H9 (cell line): ENCODE measurements around the gene CAB39L. TPM values are rescaled to one million over a fixed set of nuclear protein-coding genes. Genes with fewer than 3 reads are reported as not detected.

Experiments
- DNase-seq: peaks from one replicate; pipeline ENCODE4 v3.0.0-alpha.2; 2017
- H2AFZ ChIP-seq: one replicate; pipeline ENCODE4 v1.6.1; 2013; ENCODE audit warnings: mild to moderate bottlenecking, low read length, control low read depth, moderate library complexity
- H2AK5ac ChIP-seq: 2 replicates; pipeline ENCODE4 v1.6.1; 2013; ENCODE audit warnings: low read length, control low read depth, mixed read lengths; ENCODE audit not compliant: insufficient read length
- H2BK120ac ChIP-seq: one replicate; pipeline ENCODE4 v1.6.1; 2013; ENCODE audit warnings: low read depth, mild to moderate bottlenecking, low read length, control low read depth, inconsistent platforms; ENCODE audit not compliant: poor library complexity, severe bottlenecking
- H2BK12ac ChIP-seq: 2 replicates; pipeline ENCODE4 v1.6.1; 2013; ENCODE audit warnings: low read length, control low read depth, mixed read lengths, low read depth; ENCODE audit not compliant: insufficient read length
- H2BK15ac ChIP-seq: 2 replicates; pipeline ENCODE4 v1.6.1; 2013; ENCODE audit warnings: low read depth, low read length, control low read depth
- H2BK20ac ChIP-seq: one replicate; pipeline ENCODE4 v1.6.1; 2013; ENCODE audit warnings: low read depth, mild to moderate bottlenecking, low read length, control low read depth, inconsistent platforms; ENCODE audit not compliant: poor library complexity, severe bottlenecking
- H2BK5ac ChIP-seq: 2 replicates; pipeline ENCODE4 v1.6.1; 2013; ENCODE audit warnings: low read length, control low read depth, mixed read lengths; ENCODE audit not compliant: insufficient read length
- H3K14ac ChIP-seq: 2 replicates; pipeline ENCODE4 v1.6.1; 2013; ENCODE audit warnings: low read length, control low read depth; ENCODE audit not compliant: insufficient read depth
- H3K18ac ChIP-seq: 2 replicates; pipeline ENCODE4 v1.6.1; 2013; ENCODE audit warnings: low read depth, mild to moderate bottlenecking, mixed read lengths, low read length, control low read depth; ENCODE audit not compliant: insufficient read length
- H3K23ac ChIP-seq: 2 replicates; pipeline ENCODE4 v1.6.1; 2013; ENCODE audit warnings: low read length, control low read depth, mixed read lengths, low read depth; ENCODE audit not compliant: insufficient read length
- H3K23me2 ChIP-seq: 2 replicates; pipeline ENCODE4 v1.6.1; 2013; ENCODE audit warnings: low read depth, mild to moderate bottlenecking, mixed read lengths, low read length, control low read depth; ENCODE audit not compliant: insufficient read length, poor library complexity, severe bottlenecking
- H3K27ac ChIP-seq: 2 replicates; pipeline ENCODE4 v1.5.1; 2013; ENCODE audit warnings: low read length, control low read depth, mixed read lengths, low read depth; ENCODE audit not compliant: insufficient read length
- H3K27me3 ChIP-seq: 2 replicates; pipeline ENCODE4 v1.6.1; 2013; ENCODE audit warnings: low read length, control low read depth, inconsistent platforms; ENCODE audit not compliant: insufficient read depth
- H3K4ac ChIP-seq: 2 replicates; pipeline ENCODE4 v1.6.1; 2013; ENCODE audit warnings: low read depth, mild to moderate bottlenecking, control low read depth, inconsistent platforms, low read length, moderate library complexity
- H3K4me1 ChIP-seq: 2 replicates; pipeline ENCODE4 v1.6.1; 2013; ENCODE audit warnings: low read length, control low read depth, inconsistent platforms; ENCODE audit not compliant: insufficient read depth
- H3K4me2 ChIP-seq: 2 replicates; pipeline ENCODE4 v1.6.1; 2013; ENCODE audit warnings: low read length, control low read depth, mixed read lengths; ENCODE audit not compliant: insufficient read length, insufficient read depth
- H3K56ac ChIP-seq: 2 replicates; pipeline ENCODE4 v1.6.1; 2013; ENCODE audit warnings: low read depth, mild to moderate bottlenecking, mixed read lengths, low read length, control low read depth; ENCODE audit not compliant: insufficient read length
- H3K79me1 ChIP-seq: 2 replicates; pipeline ENCODE4 v1.6.1; 2013; ENCODE audit warnings: low read depth, mild to moderate bottlenecking, moderate library complexity, low read length, control low read depth, inconsistent platforms; ENCODE audit not compliant: insufficient read depth, poor library complexity, severe bottlenecking
- H3K79me2 ChIP-seq: 2 replicates; pipeline ENCODE4 v1.6.1; 2013; ENCODE audit warnings: low read length, control low read depth, inconsistent platforms; ENCODE audit not compliant: insufficient read depth
- H3K9ac ChIP-seq: 2 replicates; pipeline ENCODE4 v1.6.1; 2013; ENCODE audit warnings: low read length, control low read depth, mixed read lengths; ENCODE audit not compliant: insufficient read length; ENCODE audit errors: extremely low read depth
- H3K9me3 ChIP-seq: one replicate; pipeline ENCODE4 v1.6.1; 2013; ENCODE audit warnings: low read depth, low read length, inconsistent platforms; ENCODE audit not compliant: control insufficient read depth
- H3T11ph ChIP-seq: one replicate; pipeline ENCODE4 v1.6.1; 2013; ENCODE audit warnings: mild to moderate bottlenecking, low read length, control low read depth, inconsistent platforms
- H4K20me1 ChIP-seq: one replicate; pipeline ENCODE4 v1.6.1; 2013; ENCODE audit not compliant: control insufficient read depth, insufficient read length, insufficient read depth
- H4K5ac ChIP-seq: 2 replicates; pipeline ENCODE4 v1.6.1; 2013; ENCODE audit warnings: low read depth, mild to moderate bottlenecking, mixed read lengths, low read length, control low read depth; ENCODE audit not compliant: insufficient read length
- H4K8ac ChIP-seq: replicated peaks from 2 replicates; pipeline ENCODE4 v1.6.1; 2013; ENCODE audit warnings: low read length, control low read depth, mixed read lengths, low read depth; ENCODE audit not compliant: insufficient read length
- H4K91ac ChIP-seq: 2 replicates; pipeline ENCODE4 v1.6.1; 2013; ENCODE audit warnings: low read depth, mild to moderate bottlenecking, moderate library complexity, mixed read lengths, low read length, control low read depth; ENCODE audit not compliant: insufficient read length
- H3K27ac Mint-ChIP-seq, 3 experiments: 2 replicates in 2 of 3; 3 replicates in 1 of 3; pipeline ENCODE4 v1.8.0; 2020 to 2021; ENCODE audit warnings: mixed read lengths in 3 of 3, mild to moderate bottlenecking in 1 of 3, moderate library complexity in 1 of 3
- H3K27me3 Mint-ChIP-seq: 2 replicates; pipeline ENCODE4 v1.8.0; 2021; ENCODE audit warnings: low read depth, mild to moderate bottlenecking, moderate library complexity, mixed read lengths
- H3K36me3 Mint-ChIP-seq, 3 experiments: 2 replicates in 2 of 3; 3 replicates in 1 of 3; pipeline ENCODE4 v1.8.0; 2020 to 2021; ENCODE audit warnings: low read depth in 3 of 3, mixed read lengths in 3 of 3; ENCODE audit not compliant: insufficient read depth in 1 of 3
- H3K4me1 Mint-ChIP-seq, 2 experiments: 2 replicates each; pipeline ENCODE4 v1.8.0; 2020; ENCODE audit warnings: mixed read lengths in 2 of 2
- H3K4me3 Mint-ChIP-seq, 2 experiments: 2 replicates in 1 of 2; 3 replicates in 1 of 2; pipeline ENCODE4 v1.8.0; 2020 to 2021; ENCODE audit warnings: mild to moderate bottlenecking in 2 of 2, mixed read lengths in 2 of 2, moderate library complexity in 1 of 2
- H3K9me3 Mint-ChIP-seq, 2 experiments: 2 replicates in 1 of 2; 3 replicates in 1 of 2; pipeline ENCODE4 v1.8.0; 2020; ENCODE audit warnings: mild to moderate bottlenecking in 2 of 2, mixed read lengths in 2 of 2, moderate library complexity in 1 of 2
- WGBS: extraction: QIAGEN DNeasy Blood & Tissue Kit; methylation state at CpG from one replicate; pipeline ENCODE4 v1.1.7; 2013; ENCODE audit warnings: missing lambda C conversion rate, low lambda C conversion rate, mixed read lengths; ENCODE audit not compliant: insufficient read length; ENCODE audit errors: extremely low coverage; 5-methylcytosine and 5-hydroxymethylcytosine counted together
- total RNA-seq: library from RNA; stranded (reverse); gene quantifications from 2 replicates; pipeline ENCODE4 v1.2.1, GENCODE V29; 2021
- TF ChIP-seq, protein P1 (sequence below): fragments of 200-600 bp; sonication (generic); conservative IDR thresholded peaks from 3 replicates; pipeline ENCODE4 v1.8.0; 2021; ENCODE audit warnings: antibody characterized with exemption, mild to moderate bottlenecking

The CAB39L gene
- total RNA-seq, 1 experiment from 2014 or later: 6.0 TPM

- Mint-ChIP-seq H3K27me3 (peaks cover 23% of the 10 kb centered on the region), H3K27ac (no peak overlapping the region), H3K4me3 (0 out of 5 replicates have a peak overlapping the region, but pooled peaks of 1 of the 2 experiments have one; percentile 10), H3K4me1 (peaks cover 6 to 8% of the 10 kb centered on the region in 2 experiments), H3K9me3 (peaks cover 0 to 3% of the 10 kb centered on the region in 2 experiments; a peak in 1 of 5 replicates), H3K36me3 (no peaks in the 10 kb centered on the region)
- no peak overlapping the region for H2AK5ac ChIP-seq
- no peaks in the 10 kb centered on the region for H4K20me1 ChIP-seq
- WGBS: no CpG with 5 or more reads among the region's 2 CpGs
- H2BK20ac ChIP-seq: no peak overlapping the region
- no peak overlapping the region for H2BK15ac ChIP-seq
- no peak for DNase-seq
- H3K79me2 ChIP-seq: no peaks in the 10 kb centered on the region
- no peak overlapping the region for H3K18ac ChIP-seq
- H2BK5ac ChIP-seq: no peak overlapping the region
- H3K14ac ChIP-seq: no peak overlapping the region
- H3K23me2 ChIP-seq: no peaks in the 10 kb centered on the region
- no peak overlapping the region for H3K4me2 ChIP-seq
- H3K4me1 ChIP-seq: peaks cover 3% of the 10 kb centered on the region
- H4K5ac ChIP-seq: no peak overlapping the region
- no peak overlapping the region for H3K56ac ChIP-seq
- H3K27me3 ChIP-seq: no peaks in the 10 kb centered on the region
- H4K8ac ChIP-seq: no peak overlapping the region
- H2AFZ ChIP-seq: no peak overlapping the region
- H3K9me3 ChIP-seq: no peaks in the 10 kb centered on the region
- no peak overlapping the region for H2BK120ac ChIP-seq
- no peak overlapping the region for H2BK12ac ChIP-seq
- TF ChIP-seq, protein P1, sequence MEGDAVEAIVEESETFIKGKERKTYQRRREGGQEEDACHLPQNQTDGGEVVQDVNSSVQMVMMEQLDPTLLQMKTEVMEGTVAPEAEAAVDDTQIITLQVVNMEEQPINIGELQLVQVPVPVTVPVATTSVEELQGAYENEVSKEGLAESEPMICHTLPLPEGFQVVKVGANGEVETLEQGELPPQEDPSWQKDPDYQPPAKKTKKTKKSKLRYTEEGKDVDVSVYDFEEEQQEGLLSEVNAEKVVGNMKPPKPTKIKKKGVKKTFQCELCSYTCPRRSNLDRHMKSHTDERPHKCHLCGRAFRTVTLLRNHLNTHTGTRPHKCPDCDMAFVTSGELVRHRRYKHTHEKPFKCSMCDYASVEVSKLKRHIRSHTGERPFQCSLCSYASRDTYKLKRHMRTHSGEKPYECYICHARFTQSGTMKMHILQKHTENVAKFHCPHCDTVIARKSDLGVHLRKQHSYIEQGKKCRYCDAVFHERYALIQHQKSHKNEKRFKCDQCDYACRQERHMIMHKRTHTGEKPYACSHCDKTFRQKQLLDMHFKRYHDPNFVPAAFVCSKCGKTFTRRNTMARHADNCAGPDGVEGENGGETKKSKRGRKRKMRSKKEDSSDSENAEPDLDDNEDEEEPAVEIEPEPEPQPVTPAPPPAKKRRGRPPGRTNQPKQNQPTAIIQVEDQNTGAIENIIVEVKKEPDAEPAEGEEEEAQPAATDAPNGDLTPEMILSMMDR: no peak
- H3K23ac ChIP-seq: no peak overlapping the region
- no peak overlapping the region for H3K27ac ChIP-seq
- no peak overlapping the region for H4K91ac ChIP-seq
- H3K79me1 ChIP-seq: no peaks in the 10 kb centered on the region
- no peak overlapping the region for H3K9ac ChIP-seq
- no peak overlapping the region for H3T11ph ChIP-seq
- no peak overlapping the region for H3K4ac ChIP-seq
Observed at GRCh38 chr13:49386664-49387063, 57.2 kb downstream of the CAB39L start.
